Dendritic cell treated with granulocyte-macrophage colony-stimulating factor and Interleukin-4, amounts not matched to agents 40 ng/mL and 50 ng/mL, for 4 days (primary cell): ENCODE data around the gene ROBO1.

Source experiments
- H3K27ac Mint-ChIP-seq: one replicate; pipeline ENCODE4 v1.8.0; 2022; ENCODE audit warnings: mild to moderate bottlenecking, mixed read lengths
- H3K27me3 Mint-ChIP-seq: one replicate; pipeline ENCODE4 v1.8.0; 2022; ENCODE audit warnings: mild to moderate bottlenecking, mixed read lengths
- H3K36me3 Mint-ChIP-seq: one replicate; pipeline ENCODE4 v1.8.0; 2022; ENCODE audit warnings: low read depth, mixed read lengths
- H3K4me1 Mint-ChIP-seq: one replicate; pipeline ENCODE4 v1.8.0; 2022; ENCODE audit warnings: low read depth, mixed read lengths
- H3K4me3 Mint-ChIP-seq: one replicate; pipeline ENCODE4 v1.8.0; 2022; ENCODE audit warnings: mild to moderate bottlenecking, moderate library complexity, mixed read lengths
- H3K9me3 Mint-ChIP-seq: one replicate; pipeline ENCODE4 v1.8.0; 2022; ENCODE audit warnings: mixed read lengths
- intact Hi-C: fragments of 100-400 bp; cut with micrococcal nuclease; formaldehyde crosslinking; loops from one replicate; pipeline ENCODE4 v1.15.0; 2022

Gene ROBO1

GRCh38 chr3:79253271-79253670 lies 514.5 kb downstream of the ROBO1 start:
- no peaks in the 10 kb centered on the region for H3K36me3 Mint-ChIP-seq
- no peak overlapping the region for H3K27ac Mint-ChIP-seq
- no peaks in the 10 kb centered on the region for H3K4me1 Mint-ChIP-seq
- intact Hi-C loops, result no loop called here
- H3K9me3 Mint-ChIP-seq, result no peaks in the 10 kb centered on the region
- no peaks in the 10 kb centered on the region for H3K27me3 Mint-ChIP-seq
- H3K4me3 Mint-ChIP-seq, result no peak overlapping the region

DNA sequence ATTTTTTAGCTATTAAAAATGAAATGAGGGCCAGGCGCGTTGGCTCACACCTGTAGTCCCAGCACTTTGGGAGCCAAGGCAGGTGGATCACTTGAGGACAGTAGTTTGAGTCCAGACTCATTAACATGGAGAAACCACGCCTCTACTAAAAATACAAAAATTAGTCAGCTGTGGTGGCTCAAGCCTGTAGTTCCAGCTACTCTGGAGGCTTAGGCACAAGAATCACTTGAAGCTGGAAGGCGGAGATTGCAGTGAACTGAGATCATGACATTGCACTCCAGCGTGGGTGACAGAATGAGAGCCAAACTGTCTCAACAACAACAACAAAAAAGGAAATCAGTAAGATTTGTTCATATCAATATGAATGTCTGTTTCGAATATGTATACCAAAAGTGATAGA lies 517.1 kb downstream of the ROBO1 start:
- intact Hi-C loops, result no loop called here
- no peak overlapping the region for H3K27ac Mint-ChIP-seq
- H3K4me1 Mint-ChIP-seq, result no peaks in the 10 kb centered on the region
- no peaks in the 10 kb centered on the region for H3K9me3 Mint-ChIP-seq
- H3K4me3 Mint-ChIP-seq, result no peak overlapping the region
- no peaks in the 10 kb centered on the region for H3K27me3 Mint-ChIP-seq
- no peaks in the 10 kb centered on the region for H3K36me3 Mint-ChIP-seq

- no peaks in the 10 kb centered on the region for H3K9me3 Mint-ChIP-seq
- intact Hi-C loops, result no loop called here
- H3K4me1 Mint-ChIP-seq, result no peaks in the 10 kb centered on the region
- no peak overlapping the region for H3K27ac Mint-ChIP-seq
- no peaks in the 10 kb centered on the region for H3K27me3 Mint-ChIP-seq
- no peak overlapping the region for H3K4me3 Mint-ChIP-seq
- no peaks in the 10 kb centered on the region for H3K36me3 Mint-ChIP-seq
These were observed 518.1 kb downstream of the ROBO1 start for GRCh38 chr3:79249701-79250100.

DNA sequence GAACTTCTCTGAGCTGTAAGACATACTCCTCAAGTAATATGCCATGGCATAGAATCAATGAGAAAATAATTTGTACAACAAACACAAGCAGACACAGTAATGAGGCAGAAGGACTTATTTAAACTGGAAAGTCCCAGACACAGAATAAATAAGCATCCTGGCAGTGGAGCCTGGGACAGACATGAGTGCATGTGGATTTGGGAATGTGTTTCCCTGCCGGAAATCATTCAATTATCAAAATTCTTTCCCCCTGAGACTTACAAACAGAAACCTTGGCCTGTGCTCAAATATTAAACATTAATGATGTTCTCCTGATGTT lies 520.1 kb downstream of the ROBO1 start:
- Mint-ChIP-seq H3K4me3 (no peak overlapping the region), H3K27me3 (no peaks in the 10 kb centered on the region), H3K36me3 (no peaks in the 10 kb centered on the region), H3K27ac (no peak overlapping the region), H3K4me1 (no peaks in the 10 kb centered on the region), H3K9me3 (no peaks in the 10 kb centered on the region)
- intact Hi-C loops, result no loop called here

DNA sequence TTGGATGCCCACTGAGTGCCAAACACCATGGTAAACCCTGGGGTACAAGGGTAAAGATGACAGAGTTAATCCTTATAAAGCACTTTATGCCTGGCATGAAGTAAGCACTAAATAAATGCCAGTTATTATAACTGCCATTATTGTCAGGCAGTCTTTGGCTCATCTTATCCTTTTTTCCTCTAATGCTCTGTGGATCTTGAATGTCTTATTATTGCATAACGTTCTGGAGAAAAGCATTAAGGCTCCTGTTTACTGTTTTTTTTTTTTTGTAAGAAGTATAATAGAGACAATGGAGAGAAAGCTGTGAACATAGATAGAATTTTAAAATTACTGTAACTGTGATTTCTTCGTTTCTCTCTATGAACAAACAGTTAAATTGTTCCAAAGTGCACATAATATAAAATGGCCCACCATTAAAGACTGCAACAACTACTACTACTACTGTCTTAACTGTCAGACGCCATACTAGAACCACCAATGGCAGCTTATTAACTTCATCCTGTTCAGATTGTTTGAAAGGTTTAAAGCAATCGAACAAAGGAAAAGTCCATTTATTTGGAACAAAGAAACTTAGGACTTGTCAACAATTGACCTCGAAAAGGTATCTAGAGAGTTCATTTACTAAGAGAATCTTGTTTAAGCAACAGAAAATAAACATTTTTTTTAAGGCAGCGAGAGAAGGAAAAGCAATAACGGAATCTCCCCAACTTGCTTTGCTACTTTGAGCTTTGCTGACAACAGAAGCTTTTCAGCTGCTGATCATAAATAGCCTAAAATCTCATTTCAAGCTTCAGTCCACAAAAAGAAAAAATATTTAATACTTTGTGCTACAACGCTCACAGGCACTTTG lies 520.7 kb downstream of the ROBO1 start:
- Mint-ChIP-seq H3K27ac (no peak overlapping the region), H3K4me1 (no peaks in the 10 kb centered on the region), H3K9me3 (no peaks in the 10 kb centered on the region), H3K36me3 (no peaks in the 10 kb centered on the region), H3K4me3 (no peak overlapping the region), H3K27me3 (no peaks in the 10 kb centered on the region)
- intact Hi-C loops, result no loop called here

DNA sequence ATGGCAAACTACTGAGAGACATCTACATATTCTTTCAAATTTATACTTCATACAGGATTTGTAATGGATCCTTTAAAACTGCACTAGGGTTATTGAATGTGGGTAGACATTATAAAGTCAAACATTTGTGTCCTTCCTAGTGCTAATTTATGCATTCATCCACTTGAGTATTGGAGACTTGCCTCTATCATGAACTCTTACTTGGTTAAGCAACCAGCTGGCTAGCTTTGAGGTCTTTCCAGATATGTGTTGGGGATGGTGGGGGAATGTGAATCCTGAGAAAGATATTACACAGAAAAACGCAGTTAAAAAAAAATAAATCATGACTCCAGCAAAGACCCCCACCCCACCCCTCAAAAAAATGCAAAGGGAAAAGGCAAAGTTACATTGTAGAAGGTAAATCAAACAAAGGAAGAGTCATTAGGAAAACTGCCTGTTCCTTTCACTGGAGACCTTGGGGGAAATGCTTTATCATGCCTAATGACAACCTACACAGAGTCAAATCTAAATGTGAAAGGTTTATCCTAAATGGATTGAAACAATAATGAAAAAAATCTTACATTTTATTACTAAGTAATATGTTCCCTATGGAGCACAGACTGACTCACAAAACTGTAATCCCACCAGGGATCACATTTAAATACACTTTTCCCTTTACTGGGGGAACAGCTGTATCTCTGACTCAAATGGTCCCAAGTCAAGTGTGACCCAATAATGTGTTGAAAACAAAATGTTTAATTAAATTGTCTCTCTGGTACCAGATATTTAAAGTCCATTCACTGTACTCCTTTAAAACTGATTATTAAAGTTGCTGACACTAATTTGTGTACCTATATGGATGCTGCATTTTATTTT lies 522.3 kb downstream of the ROBO1 start:
- Mint-ChIP-seq H3K9me3 (no peaks in the 10 kb centered on the region), H3K27ac (no peak overlapping the region), H3K4me3 (no peak overlapping the region), H3K27me3 (no peaks in the 10 kb centered on the region), H3K36me3 (no peaks in the 10 kb centered on the region), H3K4me1 (no peaks in the 10 kb centered on the region)
- intact Hi-C loops, result no loop called here

DNA sequence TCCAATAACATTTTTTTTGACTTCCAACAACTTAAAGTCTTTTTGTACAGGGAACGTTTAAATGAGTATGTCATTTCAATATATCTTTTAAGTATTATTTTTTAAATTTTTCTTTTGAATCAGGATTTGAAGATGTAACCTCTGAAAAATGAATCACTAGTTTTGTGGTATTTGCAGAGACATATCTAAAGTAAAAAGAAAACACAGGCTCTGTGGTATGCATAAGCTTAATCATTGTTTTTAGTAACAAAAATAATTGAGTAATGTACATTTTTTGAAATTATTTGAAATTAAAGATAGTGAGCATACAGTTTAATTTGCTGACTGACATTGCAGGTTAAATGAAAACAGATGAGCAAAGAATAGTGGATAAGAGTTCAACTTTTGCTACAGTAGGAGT lies 531.3 kb downstream of the ROBO1 start:
- H3K4me1 Mint-ChIP-seq, result no peaks in the 10 kb centered on the region
- intact Hi-C loops, result no loop called here
- H3K9me3 Mint-ChIP-seq, result no peaks in the 10 kb centered on the region
- H3K36me3 Mint-ChIP-seq, result no peaks in the 10 kb centered on the region
- no peak overlapping the region for H3K27ac Mint-ChIP-seq
- no peak overlapping the region for H3K4me3 Mint-ChIP-seq
- no peaks in the 10 kb centered on the region for H3K27me3 Mint-ChIP-seq

- Mint-ChIP-seq H3K27me3 (no peaks in the 10 kb centered on the region), H3K4me1 (no peaks in the 10 kb centered on the region), H3K9me3 (no peaks in the 10 kb centered on the region), H3K4me3 (no peak overlapping the region), H3K27ac (no peak overlapping the region), H3K36me3 (no peaks in the 10 kb centered on the region)
- intact Hi-C loops, result no loop called here
These were observed 534.3 kb downstream of the ROBO1 start for GRCh38 chr3:79233431-79234060.

DNA sequence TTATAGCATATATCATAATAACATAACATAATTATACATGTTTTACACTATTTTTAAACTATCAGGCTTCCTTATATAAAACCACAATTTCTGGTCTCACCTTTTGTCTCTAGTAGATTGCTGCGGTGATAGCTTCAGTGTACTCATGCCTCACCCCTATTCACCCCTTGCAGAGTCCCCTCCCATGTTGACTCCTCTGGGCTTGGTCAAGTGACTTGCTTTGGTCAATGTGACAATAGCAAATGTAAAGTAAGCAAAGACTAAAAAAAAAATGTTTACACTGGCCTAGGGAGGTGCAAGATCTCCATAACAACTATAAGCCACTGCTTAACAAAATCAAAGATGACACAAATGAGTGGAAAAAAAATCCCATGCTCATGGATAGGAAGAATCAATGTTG lies 537.5 kb downstream of the ROBO1 start:
- Mint-ChIP-seq H3K4me3 (no peak overlapping the region), H3K36me3 (no peaks in the 10 kb centered on the region), H3K4me1 (no peaks in the 10 kb centered on the region), H3K9me3 (peaks cover 9% of the 10 kb centered on the region), H3K27ac (no peak overlapping the region), H3K27me3 (no peaks in the 10 kb centered on the region)
- intact Hi-C loops, result no loop called here

- Mint-ChIP-seq H3K4me1 (no peaks in the 10 kb centered on the region), H3K27me3 (no peaks in the 10 kb centered on the region), H3K36me3 (no peaks in the 10 kb centered on the region), H3K9me3 (no peaks in the 10 kb centered on the region), H3K27ac (no peak overlapping the region), H3K4me3 (no peak overlapping the region)
- intact Hi-C loops, result no loop called here
These were observed 550.7 kb downstream of the ROBO1 start for GRCh38 chr3:79217096-79217495.

GRCh38 chr3:79215286-79215685 lies 552.5 kb downstream of the ROBO1 start:
- H3K27ac Mint-ChIP-seq, result no peak overlapping the region
- H3K4me3 Mint-ChIP-seq, result no peak overlapping the region
- H3K9me3 Mint-ChIP-seq, result no peaks in the 10 kb centered on the region
- intact Hi-C loops, result no loop called here
- H3K36me3 Mint-ChIP-seq, result no peaks in the 10 kb centered on the region
- no peaks in the 10 kb centered on the region for H3K4me1 Mint-ChIP-seq
- no peaks in the 10 kb centered on the region for H3K27me3 Mint-ChIP-seq

DNA sequence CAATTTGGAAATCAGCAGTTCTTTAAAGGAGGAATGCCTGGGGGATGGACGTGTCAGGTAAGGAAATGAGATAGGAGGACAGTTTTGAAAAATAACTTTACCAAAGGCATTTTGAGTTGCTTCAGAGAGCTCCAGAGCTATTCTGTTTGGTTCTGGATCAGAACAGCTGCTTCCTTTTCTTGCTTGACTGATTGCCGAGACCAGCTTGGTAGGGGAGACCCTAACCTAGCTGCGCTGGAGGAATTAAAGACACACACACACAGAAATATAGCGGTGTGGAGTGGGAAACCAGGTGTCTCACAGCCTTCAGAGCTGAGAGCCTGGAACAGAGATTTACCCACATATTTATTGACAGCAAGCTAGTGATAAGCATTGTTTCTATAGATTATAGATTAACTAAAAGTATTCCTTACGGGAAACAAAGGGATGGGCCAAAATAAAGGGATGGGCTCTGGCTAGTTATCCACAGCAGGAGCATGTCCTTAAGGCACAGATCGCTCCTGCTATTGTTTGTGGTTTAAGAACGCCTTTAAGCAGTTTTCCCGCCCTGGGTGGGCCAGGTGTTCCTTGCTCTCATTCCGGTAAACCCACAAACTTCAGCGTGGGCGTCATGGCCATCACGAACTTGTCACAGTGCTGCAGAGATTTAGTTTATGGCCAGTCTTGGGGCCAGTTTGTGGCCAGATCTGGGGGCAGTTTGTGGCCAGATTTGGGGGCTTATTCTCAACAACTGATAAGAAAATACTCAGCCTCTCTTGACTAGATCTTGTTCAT lies 556.0 kb downstream of the ROBO1 start:
- H3K36me3 Mint-ChIP-seq, result no peaks in the 10 kb centered on the region
- peaks cover 9% of the 10 kb centered on the region for H3K9me3 Mint-ChIP-seq
- no peaks in the 10 kb centered on the region for H3K27me3 Mint-ChIP-seq
- H3K4me1 Mint-ChIP-seq, result no peaks in the 10 kb centered on the region
- no peak overlapping the region for H3K4me3 Mint-ChIP-seq
- H3K27ac Mint-ChIP-seq, result no peak overlapping the region
- intact Hi-C loops, result no loop called here

DNA sequence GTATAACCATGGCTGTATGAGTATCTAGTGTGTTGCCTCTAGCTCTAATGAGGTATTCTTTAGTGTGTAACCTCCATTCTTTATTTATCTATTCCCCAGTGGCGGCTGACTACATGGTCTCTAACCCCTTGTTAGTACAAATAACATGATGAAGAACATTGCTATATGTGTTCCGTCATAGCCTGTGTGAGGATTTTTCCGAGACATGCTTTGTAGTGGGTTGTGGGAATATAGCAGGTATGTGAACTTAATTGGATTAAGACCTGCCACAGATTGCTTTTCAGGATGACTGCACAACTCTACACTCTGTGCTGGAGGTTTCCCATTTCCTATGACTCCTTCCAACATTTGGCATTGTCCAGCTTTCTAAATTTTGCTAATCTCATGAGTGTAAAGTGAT lies 563.4 kb downstream of the ROBO1 start:
- no peaks in the 10 kb centered on the region for H3K36me3 Mint-ChIP-seq
- H3K4me1 Mint-ChIP-seq, result no peaks in the 10 kb centered on the region
- H3K4me3 Mint-ChIP-seq, result no peak overlapping the region
- H3K27me3 Mint-ChIP-seq, result no peaks in the 10 kb centered on the region
- intact Hi-C loops, result no loop called here
- peaks cover 9% of the 10 kb centered on the region for H3K9me3 Mint-ChIP-seq
- H3K27ac Mint-ChIP-seq, result no peak overlapping the region

GRCh38 chr3:79203144-79203519 lies 564.7 kb downstream of the ROBO1 start:
- Mint-ChIP-seq H3K4me3 (no peak overlapping the region), H3K36me3 (no peaks in the 10 kb centered on the region), H3K4me1 (no peaks in the 10 kb centered on the region), H3K27ac (no peak overlapping the region), H3K9me3 (peaks cover 2% of the 10 kb centered on the region), H3K27me3 (no peaks in the 10 kb centered on the region)
- intact Hi-C loops, result no loop called here
